Fibroblast of mammary gland (primary cell): Measurements from ENCODE around the gene DES.

Experiments used
- DNase-seq: peaks from one replicate; pipeline ENCODE4 v3.0.0-alpha.2; 2010; ENCODE audit warnings: low read depth
- H3K4me3 ChIP-seq: 2 replicates; pipeline ENCODE4 v1.5.1; 2011; ENCODE audit warnings: low read depth, mild to moderate bottlenecking, low read length, moderate library complexity; ENCODE audit not compliant: control insufficient read depth
- CTCF ChIP-seq: conservative IDR thresholded peaks from 2 replicates; pipeline ENCODE4 v1.5.1; 2011; ENCODE audit warnings: low read depth, low read length, inconsistent platforms; ENCODE audit not compliant: control insufficient read depth, insufficient read depth

DES gene

GRCh38 chr2:219448099-219448775 is 30.1 kb downstream of the DES start:
- DNase-seq, result no peak
- no peak overlapping the region for H3K4me3 ChIP-seq
- TF ChIP-seq CTCF, result no peak

GRCh38 chr2:219448776-219449341 is 30.7 kb downstream of the DES start:
- DNase-seq, result no peak
- no peak for TF ChIP-seq CTCF

GRCh38 chr2:219449609-219450008 is 31.4 kb downstream of the DES start:
- DNase-seq, result no peak
- no peak for TF ChIP-seq CTCF
- H3K4me3 ChIP-seq, result no peak overlapping the region

More at GRCh38 chr2:219448776-219449341, 30.7 kb downstream of the DES start:
- no peak overlapping the region for H3K4me3 ChIP-seq

- no peak for TF ChIP-seq CTCF
- no peak for DNase-seq
- no peak overlapping the region for H3K4me3 ChIP-seq
These were observed 33.6 kb downstream of the DES start for GRCh38 chr2:219451661-219452360.

GRCh38 chr2:219452361-219453317 is 34.5 kb downstream of the DES start:
- TF ChIP-seq CTCF, result no peak
- no peak overlapping the region for H3K4me3 ChIP-seq
- peak; percentile 95 for DNase-seq
